OCI-LY3 (cell line): ENCODE results near the gene HERC4.
"Not testable (repeated sequence)": the region's sequence is repeated elsewhere in the genome, so short reads cannot be mapped to it uniquely, and the experiment has no call there.

Source experiments
- H2AFZ ChIP-seq: fragments of 200-600, 300-600 bp; shearing (Covaris generic); 2 replicates; pipeline ENCODE4 v1.6.0; 2014; ENCODE audit warnings: antibody characterized with exemption, low read depth, low read length
- H3K27ac ChIP-seq: fragments of 200-600, 300-600 bp; sonication (generic); 2 replicates; pipeline ENCODE4 v1.5.1; 2014; ENCODE audit warnings: mild to moderate bottlenecking, low read length, moderate library complexity, mixed read lengths
- H3K27me3 ChIP-seq: fragments of 200-600, 300-600 bp; sonication (generic); 2 replicates; pipeline ENCODE4 v1.6.1; 2014; ENCODE audit warnings: low read depth, low read length, mixed read lengths
- H3K36me3 ChIP-seq: fragments of 200-600, 300-600 bp; sonication (generic); replicated peaks from 2 replicates; pipeline ENCODE3; 2014; ENCODE audit warnings: low read depth, low read length, mixed read lengths
- H3K4me1 ChIP-seq: fragments of 300-600, 200-600 bp; sonication (generic); 2 replicates; pipeline ENCODE4 v1.6.1; 2014; ENCODE audit warnings: low read length, mixed read lengths
- H3K4me2 ChIP-seq: fragments of 200-600, 300-600 bp; sonication (generic); 2 replicates; pipeline ENCODE4 v1.6.1; 2014; ENCODE audit warnings: low read length, mixed read lengths
- H3K4me3 ChIP-seq: fragments of 300-600, 200-600 bp; sonication (generic); 2 replicates; pipeline ENCODE4 v1.5.1; 2014; ENCODE audit warnings: antibody characterized with exemption, mild to moderate bottlenecking, low read length, moderate library complexity
- H3K79me2 ChIP-seq: fragments of 300-600, 200-600 bp; shearing (Covaris generic); 2 replicates; pipeline ENCODE4 v1.6.1; 2014; ENCODE audit warnings: mild to moderate bottlenecking, low read length, mixed read lengths
- H3K9ac ChIP-seq: fragments of 300-600, 200-600 bp; shearing (Covaris generic); 2 replicates; pipeline ENCODE4 v1.6.0; 2014; ENCODE audit warnings: mild to moderate bottlenecking, low read length, moderate library complexity
- H3K9me3 ChIP-seq: fragments of 200-600, 300-600 bp; shearing (Covaris generic); 2 replicates; pipeline ENCODE4 v1.6.1; 2014; ENCODE audit warnings: low read length, mixed read lengths; ENCODE audit not compliant: insufficient read depth
- H4K20me1 ChIP-seq: fragments of 200-600, 300-600 bp; sonication (generic); 2 replicates; pipeline ENCODE4 v1.6.1; 2016; ENCODE audit warnings: low read length, mixed read lengths; ENCODE audit not compliant: insufficient read depth
- EZH2phosphoT487 ChIP-seq: fragments of 200-600 bp; shearing (Covaris generic); IDR thresholded peaks from 2 replicates; pipeline ENCODE4 v1.6.1; 2018; ENCODE audit warnings: antibody characterized with exemption, mixed run types, low read depth
- TF ChIP-seq, protein P1 (sequence below): fragments of 200-600, 300-600 bp; sonication (generic); IDR thresholded peaks from 2 replicates; pipeline ENCODE4 v1.5.1; 2014; ENCODE audit warnings: antibody characterized with exemption, low read length, low read depth

HERC4 gene

DNA sequence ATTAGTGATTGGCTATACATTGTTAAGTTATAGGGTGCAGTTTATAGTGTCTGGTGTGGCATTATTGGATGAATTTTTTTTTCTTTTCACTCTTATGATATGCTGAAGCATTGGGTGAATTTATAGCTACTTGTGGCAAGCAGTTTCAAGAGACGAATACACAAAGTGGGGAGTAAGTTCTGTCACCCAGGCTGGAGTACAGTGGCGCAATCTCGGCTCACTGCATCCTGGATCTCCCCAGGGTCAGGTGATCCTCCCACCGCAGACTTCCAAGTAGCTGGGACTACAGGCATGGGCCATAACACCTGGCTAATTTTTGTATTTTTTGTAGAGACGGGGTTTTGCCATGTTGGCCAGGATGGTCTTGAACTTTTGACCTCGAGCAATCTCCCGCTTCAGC lies 196.9 kb downstream of the HERC4 start:
- H4K20me1 ChIP-seq, result no peaks in the 10 kb centered on the region
- TF ChIP-seq EZH2phosphoT487, result no peak
- TF ChIP-seq, protein P1, sequence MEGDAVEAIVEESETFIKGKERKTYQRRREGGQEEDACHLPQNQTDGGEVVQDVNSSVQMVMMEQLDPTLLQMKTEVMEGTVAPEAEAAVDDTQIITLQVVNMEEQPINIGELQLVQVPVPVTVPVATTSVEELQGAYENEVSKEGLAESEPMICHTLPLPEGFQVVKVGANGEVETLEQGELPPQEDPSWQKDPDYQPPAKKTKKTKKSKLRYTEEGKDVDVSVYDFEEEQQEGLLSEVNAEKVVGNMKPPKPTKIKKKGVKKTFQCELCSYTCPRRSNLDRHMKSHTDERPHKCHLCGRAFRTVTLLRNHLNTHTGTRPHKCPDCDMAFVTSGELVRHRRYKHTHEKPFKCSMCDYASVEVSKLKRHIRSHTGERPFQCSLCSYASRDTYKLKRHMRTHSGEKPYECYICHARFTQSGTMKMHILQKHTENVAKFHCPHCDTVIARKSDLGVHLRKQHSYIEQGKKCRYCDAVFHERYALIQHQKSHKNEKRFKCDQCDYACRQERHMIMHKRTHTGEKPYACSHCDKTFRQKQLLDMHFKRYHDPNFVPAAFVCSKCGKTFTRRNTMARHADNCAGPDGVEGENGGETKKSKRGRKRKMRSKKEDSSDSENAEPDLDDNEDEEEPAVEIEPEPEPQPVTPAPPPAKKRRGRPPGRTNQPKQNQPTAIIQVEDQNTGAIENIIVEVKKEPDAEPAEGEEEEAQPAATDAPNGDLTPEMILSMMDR, result no peak
- no peak overlapping the region for H2AFZ ChIP-seq
- H3K4me2 ChIP-seq, result no peak overlapping the region
- no peaks in the 10 kb centered on the region for H3K27me3 ChIP-seq
- H3K9ac ChIP-seq, result no peak overlapping the region
- H3K9me3 ChIP-seq, result no peaks in the 10 kb centered on the region
- no peaks in the 10 kb centered on the region for H3K36me3 ChIP-seq
- no peak overlapping the region for H3K27ac ChIP-seq
- H3K79me2 ChIP-seq, result no peaks in the 10 kb centered on the region
- H3K4me3 ChIP-seq, result no peak overlapping the region
- no peaks in the 10 kb centered on the region for H3K4me1 ChIP-seq

DNA sequence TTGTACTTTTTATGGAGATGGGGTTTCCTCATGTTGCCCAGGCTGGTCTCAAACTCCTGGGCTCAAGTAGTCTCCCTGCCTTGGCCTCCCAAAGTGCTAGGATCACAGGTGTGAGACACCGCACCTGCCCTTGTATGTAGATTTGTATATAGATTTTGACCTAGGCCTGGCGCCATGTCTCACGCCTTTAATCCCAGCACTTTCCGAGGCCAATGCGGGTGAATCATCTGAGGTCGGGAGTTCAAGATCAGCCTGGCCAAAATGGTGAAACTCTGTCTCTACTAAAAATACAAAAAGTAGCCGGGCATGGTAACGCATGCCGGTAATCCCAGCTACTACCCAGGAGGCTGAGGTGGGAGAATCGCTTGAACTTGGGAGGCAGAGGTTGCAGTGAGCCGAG lies 197.7 kb downstream of the HERC4 start:
- not testable (repeated sequence) for H3K79me2 ChIP-seq, H3K9me3 ChIP-seq, H3K9ac ChIP-seq, H3K4me3 ChIP-seq, H2AFZ ChIP-seq, H3K27me3 ChIP-seq, H4K20me1 ChIP-seq, H3K27ac ChIP-seq, H3K4me1 ChIP-seq, H3K36me3 ChIP-seq, H3K4me2 ChIP-seq

DNA sequence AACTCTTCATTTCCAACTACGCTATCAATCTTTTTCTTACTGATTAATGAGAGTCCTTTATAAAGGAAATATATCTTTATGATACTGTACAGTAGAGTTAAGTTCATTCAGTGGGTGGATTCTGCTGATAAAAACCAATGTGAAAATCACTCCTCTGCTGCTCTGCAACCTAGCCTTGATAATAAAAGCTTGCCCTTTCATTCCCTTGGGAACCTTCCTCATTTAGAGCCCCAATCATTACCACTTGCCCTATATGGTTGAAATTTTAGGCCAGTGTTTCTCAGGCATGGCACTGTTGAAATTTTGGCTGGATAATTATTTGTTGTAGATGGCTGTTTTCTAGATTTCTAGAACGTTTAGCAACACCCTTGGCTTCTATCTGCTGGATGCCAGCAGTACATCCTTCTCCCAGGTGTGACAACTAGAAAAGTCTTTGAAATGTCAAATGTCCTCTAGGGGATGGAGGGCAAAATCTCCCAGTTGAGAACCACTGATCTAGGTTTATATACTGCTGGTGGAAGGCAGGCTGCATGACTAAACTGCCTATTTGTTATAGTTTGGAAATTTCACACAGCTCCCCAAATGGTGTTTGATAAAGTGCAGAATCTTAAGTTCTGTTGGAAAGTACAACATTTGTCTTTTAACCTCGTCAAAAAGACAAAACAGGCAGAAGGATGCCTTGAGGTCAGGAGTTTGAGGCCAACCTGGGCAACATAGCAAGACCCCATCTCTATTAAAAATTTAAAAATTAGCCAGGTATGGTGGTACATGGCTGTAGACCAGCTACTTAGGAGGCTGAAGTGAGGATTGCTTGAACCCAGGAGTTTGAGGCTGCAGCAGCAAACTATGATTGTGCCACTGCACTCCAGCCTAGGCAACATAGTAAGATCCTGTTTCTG lies 199.5 kb downstream of the HERC4 start:
- H3K4me2 ChIP-seq, result no peak overlapping the region
- H3K27ac ChIP-seq, result no peak overlapping the region
- H4K20me1 ChIP-seq, result no peaks in the 10 kb centered on the region
- H3K4me3 ChIP-seq, result no peak overlapping the region
- H3K79me2 ChIP-seq, result no peaks in the 10 kb centered on the region
- no peaks in the 10 kb centered on the region for H3K9me3 ChIP-seq
- no peaks in the 10 kb centered on the region for H3K27me3 ChIP-seq
- H2AFZ ChIP-seq, result no peak overlapping the region
- H3K4me1 ChIP-seq, result no peaks in the 10 kb centered on the region
- no peak overlapping the region for H3K9ac ChIP-seq
- no peak for TF ChIP-seq EZH2phosphoT487
- TF ChIP-seq, protein P1, result no peak
- no peaks in the 10 kb centered on the region for H3K36me3 ChIP-seq
